Gastrocnemius medialis (tissue), 4 donors: ENCODE results near the gene ADARB2.

ENCODE experiments used
- POLR2A ChIP-seq, 2 donors: fragments of 450-650 bp; IDR thresholded peaks; one replicate each; pipeline ENCODE4 v1.6.1; 2017; ENCODE audit warnings: antibody characterized with exemption in 2 of 2, mild to moderate bottlenecking in 2 of 2, moderate library complexity in 2 of 2
- TF ChIP-seq, protein P1 (sequence below), 5 experiments: fragments of 450-650 bp in 3 of 5; fragments of 200-600 bp in 2 of 5; sonication (generic) in 2 of 5; IDR thresholded peaks in 4 of 5; conservative IDR thresholded peaks in 1 of 5; 1 replicate in 4 of 5; 2 replicates in 1 of 5; pipeline ENCODE4 v1.5.1; 2016 to 2019; ENCODE audit warnings: antibody characterized with exemption in 5 of 5, mild to moderate bottlenecking in 3 of 5, moderate library complexity in 3 of 5

DNA sequence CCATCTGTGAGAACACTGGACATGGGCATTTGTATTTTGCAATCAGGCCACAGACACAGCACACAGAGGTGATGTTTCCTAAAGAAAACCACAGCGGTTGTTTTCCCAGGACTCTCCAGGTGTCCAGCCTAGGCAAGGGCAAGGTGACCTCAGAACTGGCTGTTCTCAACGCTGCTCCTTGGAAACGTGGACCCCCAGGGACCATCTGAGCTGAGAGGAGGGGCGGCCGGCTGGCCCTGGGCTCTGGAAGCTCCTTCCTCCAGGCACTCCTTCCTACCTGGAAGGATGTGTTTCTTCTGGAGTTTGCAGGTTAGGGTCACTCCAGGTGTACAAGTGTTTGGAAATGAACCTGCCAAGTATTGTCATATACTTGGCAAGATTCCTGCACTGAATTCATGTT, 103.1 kb downstream of the ADARB2 start:
- TF ChIP-seq, protein P1, sequence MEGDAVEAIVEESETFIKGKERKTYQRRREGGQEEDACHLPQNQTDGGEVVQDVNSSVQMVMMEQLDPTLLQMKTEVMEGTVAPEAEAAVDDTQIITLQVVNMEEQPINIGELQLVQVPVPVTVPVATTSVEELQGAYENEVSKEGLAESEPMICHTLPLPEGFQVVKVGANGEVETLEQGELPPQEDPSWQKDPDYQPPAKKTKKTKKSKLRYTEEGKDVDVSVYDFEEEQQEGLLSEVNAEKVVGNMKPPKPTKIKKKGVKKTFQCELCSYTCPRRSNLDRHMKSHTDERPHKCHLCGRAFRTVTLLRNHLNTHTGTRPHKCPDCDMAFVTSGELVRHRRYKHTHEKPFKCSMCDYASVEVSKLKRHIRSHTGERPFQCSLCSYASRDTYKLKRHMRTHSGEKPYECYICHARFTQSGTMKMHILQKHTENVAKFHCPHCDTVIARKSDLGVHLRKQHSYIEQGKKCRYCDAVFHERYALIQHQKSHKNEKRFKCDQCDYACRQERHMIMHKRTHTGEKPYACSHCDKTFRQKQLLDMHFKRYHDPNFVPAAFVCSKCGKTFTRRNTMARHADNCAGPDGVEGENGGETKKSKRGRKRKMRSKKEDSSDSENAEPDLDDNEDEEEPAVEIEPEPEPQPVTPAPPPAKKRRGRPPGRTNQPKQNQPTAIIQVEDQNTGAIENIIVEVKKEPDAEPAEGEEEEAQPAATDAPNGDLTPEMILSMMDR (IDR thresholded peaks at IDR 0.05 in 4 of 5, conservative IDR thresholded peaks at IDR 0.05 in 1 of 5): no peak
- no peak for TF ChIP-seq POLR2A (IDR thresholded peaks at IDR 0.05)
